A549 (cell line): Measurements from ENCODE around the gene ASPN. TPM values are rescaled to one million over a fixed set of nuclear protein-coding genes. Genes with fewer than 3 reads are reported as not detected.

Experiments
- ATAC-seq, 2 experiments: fragments of 200-7000 bp in 1 of 2; fragments of >200 bp in 1 of 2; cut with Nextera tagmentation in 1 of 2; cut with Tn5 transposase in 1 of 2; 3 replicates each; pipeline versions ENCODE4 v1.8.0 to v1.9.1; 2018 to 2020; ENCODE audit warnings: mild to moderate bottlenecking in 1 of 2, moderate library complexity in 1 of 2
- CTCF ChIA-PET: fragments of 300-600 bp; sonication (Branson Sonifier 250); formaldehyde crosslinking; extraction: SDS; loops from one replicate; lab custom pipeline; 2021; ENCODE audit warnings: antibody characterized with exemption, inconsistent platforms; lab: Yijun Ruan, JAX
- POLR2A ChIA-PET: fragments of 350-600 bp; formaldehyde crosslinking; extraction: SDS; loops from one replicate; lab custom pipeline; 2021; ENCODE audit warnings: antibody characterized with exemption, inconsistent platforms; lab: Yijun Ruan, JAX
- DNase-seq, 2 experiments: peaks; one replicate each; pipeline versions ENCODE4 v3.0.0 to v3.0.0-alpha.2; 2011 to 2016; ENCODE audit warnings: low read depth in 1 of 2, low spot score in 1 of 2
- FAIRE-seq: peaks from 2 replicates; lab custom pipeline; 2011; peaks lifted over from hg19 to GRCh38; lab: Jason Lieb, UNC
- H3K27ac ChIP-seq, 2 experiments: fragments of >200 bp; sonication (Bioruptor Twin); formaldehyde crosslinking; 3 replicates each; pipeline ENCODE4 v1.5.1; 2016 to 2017
- H3K4me1 ChIP-seq: fragments of >200 bp; sonication (Bioruptor Twin); formaldehyde crosslinking; 3 replicates; pipeline ENCODE4 v1.6.1; 2016
- H3K4me2 ChIP-seq: fragments of >200 bp; sonication (Bioruptor Twin); formaldehyde crosslinking; 3 replicates; pipeline ENCODE4 v1.6.1; 2016
- H3K4me3 ChIP-seq: fragments of >200 bp; sonication (Bioruptor Twin); formaldehyde crosslinking; 3 replicates; pipeline ENCODE4 v1.5.1; 2016
- H3K9me3 ChIP-seq: fragments of >200 bp; sonication (Bioruptor Twin); formaldehyde crosslinking; 3 replicates; pipeline ENCODE4 v1.6.1; 2016
- CBX8 ChIP-seq: fragments of 200-600 bp; sonication (generic); IDR thresholded peaks from 2 replicates; pipeline ENCODE4 v1.6.1; 2016
- CHD2 ChIP-seq: fragments of 150-350 bp; IDR thresholded peaks from 2 replicates; pipeline ENCODE4 v1.6.1; 2014; ENCODE audit warnings: low read length; ENCODE audit not compliant: partially characterized antibody
- CHD4 ChIP-seq: fragments of 200-600 bp; sonication (generic); IDR thresholded peaks from 2 replicates; pipeline ENCODE4 v1.6.1; 2016; ENCODE audit warnings: antibody characterized with exemption, mild to moderate bottlenecking, borderline replicate concordance
- EP300 ChIP-seq, 2 experiments: fragments of >200 bp; sonication (Bioruptor Twin); formaldehyde crosslinking; IDR thresholded peaks; 2 replicates in 1 of 2; 3 replicates in 1 of 2; pipeline ENCODE4 v1.6.1; 2016 to 2017
- FOSB ChIP-seq: fragments of 250-450 bp; sonication (Bioruptor Pico); IDR thresholded peaks from 2 replicates; pipeline ENCODE4 v1.5.0; 2020; ENCODE audit warnings: mild to moderate bottlenecking, moderate library complexity
- GATA3 ChIP-seq: IDR thresholded peaks from 2 replicates; pipeline ENCODE4 v1.6.1; 2012; ENCODE audit warnings: borderline replicate concordance
- HEYL ChIP-seq: fragments of 250-450 bp; sonication (Bioruptor Pico); IDR thresholded peaks from 2 replicates; pipeline ENCODE4 v1.8.0; 2021; ENCODE audit warnings: mild to moderate bottlenecking, moderate library complexity
- HMGXB4 ChIP-seq: fragments of 250-450 bp; sonication (Bioruptor Pico); IDR thresholded peaks from 2 replicates; pipeline ENCODE4 v1.5.0; 2021; ENCODE audit warnings: mild to moderate bottlenecking, moderate library complexity, borderline replicate concordance
- KDM5A ChIP-seq: fragments of 200-600 bp; sonication (generic); IDR thresholded peaks from 2 replicates; pipeline ENCODE4 v1.6.1; 2016; ENCODE audit warnings: antibody characterized with exemption, mild to moderate bottlenecking
- MAZ ChIP-seq: fragments of 150-350 bp; IDR thresholded peaks from 2 replicates; pipeline ENCODE4 v1.6.1; 2014; ENCODE audit warnings: antibody characterized with exemption, low read depth, low read length, borderline replicate concordance
- NR3C1 ChIP-seq: fragments of >200 bp; sonication (Bioruptor Twin); formaldehyde crosslinking; IDR thresholded peaks from 3 replicates; pipeline ENCODE4 v1.6.1; 2017
- RAD21 ChIP-seq, 2 experiments: fragments of >200 bp in 1 of 2; sonication (Bioruptor Twin) in 1 of 2; formaldehyde crosslinking in 1 of 2; IDR thresholded peaks in 1 of 2; conservative IDR thresholded peaks in 1 of 2; 2 replicates in 1 of 2; 3 replicates in 1 of 2; pipeline ENCODE4 v1.6.1; 2012 to 2018; ENCODE audit warnings: inconsistent platforms in 1 of 2
- RCOR1 ChIP-seq: fragments of 150-350 bp; IDR thresholded peaks from 2 replicates; pipeline ENCODE4 v1.6.1; 2014; ENCODE audit warnings: antibody characterized with exemption, low read length, low read depth
- REST ChIP-seq: fragments of 200-600 bp; sonication (generic); IDR thresholded peaks from 2 replicates; pipeline ENCODE4 v1.6.1; 2016; ENCODE audit warnings: antibody characterized with exemption, mild to moderate bottlenecking, moderate library complexity
- RNF2 ChIP-seq: fragments of 200-600 bp; sonication (generic); IDR thresholded peaks from 2 replicates; pipeline ENCODE4 v1.6.1; 2016; ENCODE audit warnings: low read depth, mild to moderate bottlenecking, antibody characterized with exemption, moderate library complexity, borderline replicate concordance
- USF2 ChIP-seq: fragments of 450-650 bp; IDR thresholded peaks from 2 replicates; pipeline ENCODE4 v1.6.1; 2014; ENCODE audit warnings: antibody characterized with exemption
- ZC3H11A ChIP-seq: fragments of 450-650 bp; IDR thresholded peaks from 2 replicates; pipeline ENCODE4 v1.6.1; 2014; ENCODE audit warnings: antibody characterized with exemption, mild to moderate bottlenecking
- WGBS: methylation state at CpG from one replicate; pipeline ENCODE4 v1.1.6; 2017; ENCODE audit errors: missing lambda C conversion rate; 5-methylcytosine and 5-hydroxymethylcytosine counted together
- polyA plus RNA-seq, 4 experiments: library from polyadenylated mRNA; depleted of rRNA in 3 of 4; stranded (reverse); fragments of >200 nt; fragmentation: RNase III in 1 of 4; extraction: RNeasy Plus Mini Kit Qiagen cat#74134 plus additional on column Dnase treatment in 1 of 4; gene quantifications; 2 replicates in 3 of 4; 3 replicates in 1 of 4; pipeline ENCODE4 v1.2.3, GENCODE V29; 2011 to 2017

ASPN gene
- polyA plus RNA-seq, 2 of the 4 experiments (the other 2 are of a cell fraction) = not detected

GRCh38 chr9:92510747-92511146, 28.4 kb upstream of the ASPN start:
- ATAC-seq (no peak), DNase-seq (no peak), FAIRE-seq (no peak)
- no peak overlapping the region for H3K4me2 ChIP-seq
- H3K27ac ChIP-seq = no peak overlapping the region
- TF ChIP-seq FOSB (no peak), CHD4 (no peak), GATA3 (no peak), HEYL (CRISPR knock-in tag) (no peak)
- no peak overlapping the region for H3K4me3 ChIP-seq
- POLR2A ChIA-PET = no interaction called here
- CTCF ChIA-PET = interaction anchor here (0.6 to 1.5 kb wide), 2 partner anchors 8 to 126 kb away, joined by 3 read pairs; no protein-coding TSS in a partner anchor
- peaks cover 15% of the 10 kb centered on the region for H3K4me1 ChIP-seq
- no peaks in the 10 kb centered on the region for H3K9me3 ChIP-seq

GRCh38 chr9:92509050-92509449, 26.7 kb upstream of the ASPN start:
- TF ChIP-seq FOSB (no peak), MAZ (no peak)
- TF ChIP-seq, all 56 proteins: peak for 0
- peaks cover 24% of the 10 kb centered on the region for H3K4me1 ChIP-seq
- ATAC-seq (no peak), DNase-seq (no peak), FAIRE-seq (no peak)
- no peaks in the 10 kb centered on the region for H3K9me3 ChIP-seq
- H3K4me3 ChIP-seq = no peak overlapping the region
- no peak overlapping the region for H3K27ac ChIP-seq
- ChIA-PET POLR2A (no interaction called here), CTCF (no interaction called here)
- H3K4me2 ChIP-seq = no peak overlapping the region
- 87% methylated on average over 5 of the region's 5 CpGs for WGBS

- CTCF ChIA-PET = no interaction called here
- H3K27ac ChIP-seq = peak overlapping the region in 1 of 2 experiments; percentile 85; a peak in 3 of 6 replicates
- no peak overlapping the region for H3K4me2 ChIP-seq
- TF ChIP-seq EP300 (IDR thresholded peaks at IDR 0.05) (no peak), FOSB (no peak), ZC3H11A (no peak), USF2 (no peak), NR3C1 (no peak), RCOR1 (no peak), KDM5A (no peak), REST (no peak), RAD21 (conservative IDR thresholded peaks at IDR 0.05 in 1 of 2, IDR thresholded peaks at IDR 0.05 in 1 of 2) (no peak), CBX8 (no peak), RNF2 (no peak), HMGXB4 (CRISPR knock-in tag) (no peak), CHD2 (no peak)
- 82% methylated on average over 10 of the region's 10 CpGs for WGBS
- POLR2A ChIA-PET = no interaction called here
- no peaks in the 10 kb centered on the region for H3K9me3 ChIP-seq
- H3K4me1 ChIP-seq = peaks cover 24% of the 10 kb centered on the region
- FAIRE-seq (no peak), ATAC-seq (no peak), DNase-seq (no peak)
- no peak overlapping the region for H3K4me3 ChIP-seq
Observed at GRCh38 chr9:92508018-92508820, 25.9 kb upstream of the ASPN start.
